Activated CD4-positive, alpha-beta T cell treated with anti-CD3 and anti-CD28 coated beads for 36 hours (primary cell): ENCODE results near the gene CCDC34. TPM values are rescaled to one million over a fixed set of nuclear protein-coding genes. Genes with fewer than 3 reads are reported as not detected.

Experiments
- ATAC-seq: fragments of 200-7000 bp; cut with Tn5 transposase; one replicate; pipeline ENCODE4 v1.10.0; 2021; ENCODE audit warnings: mild to moderate bottlenecking, moderate library complexity
- CTCF ChIA-PET: fragments of 350-600 bp; sonication (Branson Sonifier 250); formaldehyde crosslinking; loops from one replicate; lab custom pipeline; 2021; ENCODE audit warnings: antibody characterized with exemption; lab: Charles Lee
- POLR2A ChIA-PET: fragments of 350-600 bp; sonication (Branson Sonifier 250); formaldehyde crosslinking; loops from one replicate; lab custom pipeline; 2021; ENCODE audit warnings: antibody characterized with exemption, inconsistent platforms; lab: Charles Lee
- DNase-seq: peaks from one replicate; pipeline ENCODE4 v3.0.0-alpha.2; 2020
- H3K27ac Mint-ChIP-seq: one replicate; pipeline ENCODE4 v1.8.0; 2021; ENCODE audit warnings: mixed read lengths
- H3K27me3 Mint-ChIP-seq: one replicate; pipeline ENCODE4 v1.8.0; 2021; ENCODE audit warnings: mixed read lengths
- H3K36me3 Mint-ChIP-seq: one replicate; pipeline ENCODE4 v1.8.0; 2021; ENCODE audit warnings: low read depth, mixed read lengths
- H3K4me1 Mint-ChIP-seq: one replicate; pipeline ENCODE4 v1.8.0; 2021; ENCODE audit warnings: mixed read lengths
- H3K4me3 Mint-ChIP-seq: one replicate; pipeline ENCODE4 v1.8.0; 2021; ENCODE audit warnings: mild to moderate bottlenecking, moderate library complexity, mixed read lengths
- H3K9me3 Mint-ChIP-seq: one replicate; pipeline ENCODE4 v1.8.0; 2021; ENCODE audit warnings: low read depth, mixed read lengths
- intact Hi-C, 2 experiments: fragments of 100-400 bp; cut with DNase I in 1 of 2; cut with micrococcal nuclease in 1 of 2; formaldehyde crosslinking; loops; one replicate each; pipeline versions ENCODE4 v1.14.2 to v1.15.1; 2022 to 2024; cut with DNase I, micrococcal nuclease
- total RNA-seq, 2 experiments: library from RNA; stranded (reverse); gene quantifications; one replicate each; pipeline ENCODE4 v1.2.3, GENCODE V29; 2021

CCDC34 gene
- total RNA-seq, 2 experiments from 2014 or later, result 24.6 to 42.4 TPM

GRCh38 chr11:27390318-27391295, 27.6 kb upstream of the CCDC34 start:
- Mint-ChIP-seq H3K4me1 (peaks cover 7% of the 10 kb centered on the region), H3K27ac (no peak overlapping the region), H3K4me3 (no peak overlapping the region), H3K36me3 (no peaks in the 10 kb centered on the region), H3K27me3 (no peaks in the 10 kb centered on the region), H3K9me3 (no peaks in the 10 kb centered on the region)
- CTCF ChIA-PET, result no interaction called here
- DNase-seq (no peak), ATAC-seq (no peak)
- intact Hi-C loops, result no loop called here
- POLR2A ChIA-PET, result no interaction called here

GRCh38 chr11:27388869-27389268, 25.9 kb upstream of the CCDC34 start:
- Mint-ChIP-seq H3K36me3 (no peaks in the 10 kb centered on the region), H3K27me3 (no peaks in the 10 kb centered on the region)

GRCh38 chr11:27388001-27388400, 25.0 kb upstream of the CCDC34 start:
- H3K9me3 Mint-ChIP-seq, result no peaks in the 10 kb centered on the region
- H3K36me3 Mint-ChIP-seq, result no peaks in the 10 kb centered on the region
- POLR2A ChIA-PET, result no interaction called here
- peak; percentile 60 for ATAC-seq
- intact Hi-C loops, result no loop called here
- CTCF ChIA-PET, result no interaction called here
- peaks cover 7% of the 10 kb centered on the region for H3K4me1 Mint-ChIP-seq
- H3K4me3 Mint-ChIP-seq, result no peak overlapping the region
- no peak for DNase-seq
- H3K27me3 Mint-ChIP-seq, result no peaks in the 10 kb centered on the region
- no peak overlapping the region for H3K27ac Mint-ChIP-seq

More at GRCh38 chr11:27388869-27389268, 25.9 kb upstream of the CCDC34 start:
- intact Hi-C loops, result no loop called here
- Mint-ChIP-seq H3K4me1 (peaks cover 7% of the 10 kb centered on the region), H3K9me3 (no peaks in the 10 kb centered on the region), H3K27ac (no peak overlapping the region), H3K4me3 (no peak overlapping the region)
- ChIA-PET POLR2A (no interaction called here), CTCF (no interaction called here)
- DNase-seq, result no peak
- peak; percentile 47 for ATAC-seq

GRCh38 chr11:27387362-27387761, 24.3 kb upstream of the CCDC34 start:
- Mint-ChIP-seq H3K9me3 (no peaks in the 10 kb centered on the region), H3K4me1 (peaks cover 7% of the 10 kb centered on the region), H3K27me3 (no peaks in the 10 kb centered on the region), H3K27ac (no peak overlapping the region), H3K4me3 (no peak overlapping the region), H3K36me3 (no peaks in the 10 kb centered on the region)
- CTCF ChIA-PET, result interaction anchor here (0.6 kb wide), 1 partner anchor 1115 kb away, joined by 3 read pairs; no protein-coding TSS in a partner anchor
- DNase-seq, result no peak
- intact Hi-C loops, result no loop called here
- POLR2A ChIA-PET, result no interaction called here
- no peak for ATAC-seq

GRCh38 chr11:27386181-27386845, 23.3 kb upstream of the CCDC34 start:
- peaks cover 7% of the 10 kb centered on the region for H3K4me1 Mint-ChIP-seq
- no peak overlapping the region for H3K27ac Mint-ChIP-seq

GRCh38 chr11:27385245-27385644, 22.2 kb upstream of the CCDC34 start:
- no peak overlapping the region for H3K27ac Mint-ChIP-seq
- H3K27me3 Mint-ChIP-seq, result no peaks in the 10 kb centered on the region
- intact Hi-C loops, result no loop called here
- ChIA-PET POLR2A (no interaction called here), CTCF (interaction anchor here (0.8 kb wide), 1 partner anchor 9 kb away, joined by 3 read pairs; no protein-coding TSS in a partner anchor)
- H3K36me3 Mint-ChIP-seq, result no peaks in the 10 kb centered on the region
- peaks cover 7% of the 10 kb centered on the region for H3K4me1 Mint-ChIP-seq
- H3K4me3 Mint-ChIP-seq, result no peak overlapping the region
- H3K9me3 Mint-ChIP-seq, result no peaks in the 10 kb centered on the region
- ATAC-seq, result no peak
- no peak for DNase-seq

More at GRCh38 chr11:27386181-27386845, 23.3 kb upstream of the CCDC34 start:
- no peaks in the 10 kb centered on the region for H3K27me3 Mint-ChIP-seq
- no peak for DNase-seq
- no peak overlapping the region for H3K4me3 Mint-ChIP-seq
- no peaks in the 10 kb centered on the region for H3K36me3 Mint-ChIP-seq
- no peaks in the 10 kb centered on the region for H3K9me3 Mint-ChIP-seq
- POLR2A ChIA-PET, result no interaction called here
- intact Hi-C loops, result no loop called here
- CTCF ChIA-PET, result no interaction called here
- ATAC-seq, result no peak

GRCh38 chr11:27384227-27384626, 21.2 kb upstream of the CCDC34 start:
- no peak overlapping the region for H3K27ac Mint-ChIP-seq
- no peak for ATAC-seq
- H3K9me3 Mint-ChIP-seq, result no peaks in the 10 kb centered on the region
- intact Hi-C loops, result no loop called here
- no peaks in the 10 kb centered on the region for H3K36me3 Mint-ChIP-seq
- no peak for DNase-seq
- ChIA-PET POLR2A (no interaction called here), CTCF (interaction anchor here (0.8 to 1.6 kb wide), 2 partner anchors 10 to 102 kb away, joined by 3 to 5 read pairs; no protein-coding TSS in a partner anchor)
- H3K4me1 Mint-ChIP-seq, result peaks cover 7% of the 10 kb centered on the region
- H3K27me3 Mint-ChIP-seq, result no peaks in the 10 kb centered on the region
- H3K4me3 Mint-ChIP-seq, result no peak overlapping the region

GRCh38 chr11:27383645-27384044, 20.6 kb upstream of the CCDC34 start:
- intact Hi-C loops, result no loop called here
- Mint-ChIP-seq H3K4me1 (peaks cover 3% of the 10 kb centered on the region), H3K4me3 (no peak overlapping the region), H3K27ac (no peak overlapping the region), H3K9me3 (no peaks in the 10 kb centered on the region), H3K36me3 (no peaks in the 10 kb centered on the region), H3K27me3 (no peaks in the 10 kb centered on the region)
- DNase-seq (no peak), ATAC-seq (no peak)
- ChIA-PET POLR2A (no interaction called here), CTCF (interaction anchor here (1.2 to 1.6 kb wide), 2 partner anchors 69 to 102 kb away, joined by 3 to 5 read pairs; no protein-coding TSS in a partner anchor)

- Mint-ChIP-seq H3K27me3 (no peaks in the 10 kb centered on the region), H3K4me1 (no peaks in the 10 kb centered on the region), H3K36me3 (no peaks in the 10 kb centered on the region), H3K4me3 (no peak overlapping the region), H3K9me3 (no peaks in the 10 kb centered on the region), H3K27ac (no peak overlapping the region)
- ChIA-PET CTCF (interaction anchor here (0.9 kb wide), 1 partner anchor 76 kb away, joined by 4 read pairs; no protein-coding TSS in a partner anchor), POLR2A (no interaction called here)
- intact Hi-C loops, result no loop called here
- no peak for ATAC-seq
- no peak for DNase-seq
These were observed 18.2 kb upstream of the CCDC34 start for GRCh38 chr11:27381238-27381666.

GRCh38 chr11:27380771-27381170, 17.8 kb upstream of the CCDC34 start:
- Mint-ChIP-seq H3K36me3 (no peaks in the 10 kb centered on the region), H3K4me1 (no peaks in the 10 kb centered on the region), H3K27ac (no peak overlapping the region), H3K27me3 (no peaks in the 10 kb centered on the region), H3K9me3 (no peaks in the 10 kb centered on the region), H3K4me3 (no peak overlapping the region)
- POLR2A ChIA-PET, result no interaction called here
- DNase-seq (no peak), ATAC-seq (no peak)
- intact Hi-C loops, result no loop called here
- CTCF ChIA-PET, result no interaction called here

GRCh38 chr11:27379449-27379848, 16.4 kb upstream of the CCDC34 start:
- DNase-seq (no peak), ATAC-seq (no peak)
- CTCF ChIA-PET, result no interaction called here
- no peaks in the 10 kb centered on the region for H3K36me3 Mint-ChIP-seq
- H3K27me3 Mint-ChIP-seq, result no peaks in the 10 kb centered on the region
- intact Hi-C loops, result no loop called here
- H3K4me1 Mint-ChIP-seq, result no peaks in the 10 kb centered on the region
- H3K9me3 Mint-ChIP-seq, result no peaks in the 10 kb centered on the region
- H3K4me3 Mint-ChIP-seq, result no peak overlapping the region
- POLR2A ChIA-PET, result no interaction called here
- no peak overlapping the region for H3K27ac Mint-ChIP-seq
